HEK293T (cell line): Measurements from ENCODE around the gene STK32A.

Experiments
- ARNT ChIP-seq: fragments of 450-650 bp; IDR thresholded peaks from 2 replicates; pipeline ENCODE4 v1.6.1; 2017; ENCODE audit warnings: mild to moderate bottlenecking
- BHLHE40 ChIP-seq: fragments of 450-650 bp; IDR thresholded peaks from 2 replicates; pipeline ENCODE4 v1.6.1; 2016; ENCODE audit warnings: mild to moderate bottlenecking, moderate library complexity, borderline replicate concordance
- CTBP1 ChIP-seq: fragments of 450-650 bp; IDR thresholded peaks from 2 replicates; pipeline ENCODE4 v1.6.1; 2016; ENCODE audit warnings: borderline replicate concordance
- FOXK2 ChIP-seq: fragments of 450-650 bp; IDR thresholded peaks from 2 replicates; pipeline ENCODE4 v1.6.1; 2016; ENCODE audit warnings: mild to moderate bottlenecking
- FOXM1 ChIP-seq: fragments of 450-650 bp; IDR thresholded peaks from 2 replicates; pipeline ENCODE4 v1.6.1; 2017; ENCODE audit warnings: mild to moderate bottlenecking, borderline replicate concordance
- HDGF ChIP-seq: fragments of 450-650 bp; IDR thresholded peaks from 2 replicates; pipeline ENCODE4 v1.6.1; 2017; ENCODE audit warnings: antibody characterized with exemption, borderline replicate concordance
- SP1 ChIP-seq: fragments of 450-650 bp; IDR thresholded peaks from 2 replicates; pipeline ENCODE4 v1.6.1; 2017

DNA sequence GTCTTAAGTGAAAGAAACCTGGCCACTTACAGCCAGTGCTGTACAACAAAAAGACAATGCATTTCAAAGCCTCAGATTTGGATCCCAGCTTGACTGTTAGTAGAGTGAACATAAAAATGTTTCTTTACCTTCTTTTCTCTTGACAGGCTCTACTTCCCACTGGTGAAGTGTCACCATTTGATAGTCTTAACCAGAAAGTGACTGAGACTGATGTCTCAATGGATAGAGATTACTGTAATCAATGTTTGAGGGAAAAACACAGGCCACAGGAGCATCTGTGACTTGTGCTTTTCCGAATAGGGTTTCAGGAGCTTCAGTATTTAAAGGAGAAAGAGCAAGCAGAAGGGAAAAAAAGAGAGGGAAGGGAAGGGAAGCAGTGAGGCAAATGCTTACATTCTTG is 41.7 kb upstream of the STK32A start:
- no peak for TF ChIP-seq CTBP1
- TF ChIP-seq SP1: no peak
- TF ChIP-seq FOXK2: no peak
- no peak for TF ChIP-seq BHLHE40
- TF ChIP-seq HDGF: no peak
- TF ChIP-seq ARNT: no peak
- no peak for TF ChIP-seq FOXM1
